ENCODE measurements around the gene PDPK1.
"Not testable (repeated sequence)": the region's sequence is repeated elsewhere in the genome, so short reads cannot be mapped to it uniquely, and the experiment has no call there.

PDPK1 gene

DNA sequence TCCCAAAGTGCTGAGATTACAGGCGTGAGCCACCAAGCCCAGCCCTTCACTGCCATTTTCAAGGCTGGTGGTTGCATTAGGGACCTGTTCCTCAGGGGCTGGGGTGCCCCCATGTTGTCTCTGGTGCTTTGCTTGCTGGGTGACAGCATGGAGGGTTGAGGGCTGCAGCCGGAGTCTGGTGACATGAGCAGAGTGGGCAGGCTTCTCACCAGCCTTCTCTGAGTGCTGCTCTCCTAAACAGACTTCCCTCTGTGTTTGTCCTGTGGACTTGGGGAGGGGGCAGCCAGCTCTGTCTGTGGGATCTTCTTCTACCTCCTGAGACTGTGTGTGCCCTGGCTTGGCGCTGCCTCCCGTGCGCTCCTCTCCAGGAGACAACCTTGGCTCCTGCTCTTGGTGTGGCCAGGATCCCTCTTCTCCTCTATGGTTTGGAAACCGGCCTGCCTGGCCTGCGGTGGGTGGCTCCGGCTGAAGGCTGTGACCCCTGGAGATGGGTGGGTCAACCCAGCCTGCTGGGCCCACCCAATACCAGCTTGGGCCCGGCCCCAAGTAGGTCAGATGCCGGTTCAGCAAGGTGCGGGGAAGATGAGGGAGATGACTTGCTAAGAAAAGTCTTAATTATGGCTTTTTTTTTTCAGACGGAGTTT lies 72.1 kb downstream of the PDPK1 start:
- Histone ChIP-seq H3K9ac (ENCODE audit: low read depth, low read length, poor library complexity, severe bottlenecking) (no peak overlapping the region), H4K20me1 (ENCODE audit: insufficient read depth, low read length, poor library complexity, severe bottlenecking) (no peaks in the 10 kb centered on the region), H3K4me3 (ENCODE audit: low read length, poor library complexity, severe bottlenecking) (no peak overlapping the region), H3K27me3 (ENCODE audit: insufficient read depth, low read length, poor library complexity, severe bottlenecking) (no peaks in the 10 kb centered on the region), H2AFZ (ENCODE audit: low read length) (no peak overlapping the region), H3K9me3 (ENCODE audit: insufficient read depth, low read depth, low read length) (no peaks in the 10 kb centered on the region), H3K9me2 (replicated peaks; ENCODE audit: low read depth, low read length) (no peaks in the 10 kb centered on the region), H3F3A (ENCODE audit: low read depth) (no peaks in the 10 kb centered on the region), H3K79me2 (ENCODE audit: insufficient read depth, low read length) (peaks cover 4% of the 10 kb centered on the region; the same call in 1 of the 2 replicates), H3K36me3 (ENCODE audit: insufficient read depth, low read length) (peaks cover 7% of the 10 kb centered on the region; the same call in 1 of the 2 replicates), H3K4me2 (ENCODE audit: low read depth, low read length, poor library complexity, severe bottlenecking) (no peak overlapping the region), H3K4me1 (ENCODE audit: insufficient read depth, low read length, poor library complexity, severe bottlenecking) (no peaks in the 10 kb centered on the region)
- TF ChIP-seq, protein P1, sequence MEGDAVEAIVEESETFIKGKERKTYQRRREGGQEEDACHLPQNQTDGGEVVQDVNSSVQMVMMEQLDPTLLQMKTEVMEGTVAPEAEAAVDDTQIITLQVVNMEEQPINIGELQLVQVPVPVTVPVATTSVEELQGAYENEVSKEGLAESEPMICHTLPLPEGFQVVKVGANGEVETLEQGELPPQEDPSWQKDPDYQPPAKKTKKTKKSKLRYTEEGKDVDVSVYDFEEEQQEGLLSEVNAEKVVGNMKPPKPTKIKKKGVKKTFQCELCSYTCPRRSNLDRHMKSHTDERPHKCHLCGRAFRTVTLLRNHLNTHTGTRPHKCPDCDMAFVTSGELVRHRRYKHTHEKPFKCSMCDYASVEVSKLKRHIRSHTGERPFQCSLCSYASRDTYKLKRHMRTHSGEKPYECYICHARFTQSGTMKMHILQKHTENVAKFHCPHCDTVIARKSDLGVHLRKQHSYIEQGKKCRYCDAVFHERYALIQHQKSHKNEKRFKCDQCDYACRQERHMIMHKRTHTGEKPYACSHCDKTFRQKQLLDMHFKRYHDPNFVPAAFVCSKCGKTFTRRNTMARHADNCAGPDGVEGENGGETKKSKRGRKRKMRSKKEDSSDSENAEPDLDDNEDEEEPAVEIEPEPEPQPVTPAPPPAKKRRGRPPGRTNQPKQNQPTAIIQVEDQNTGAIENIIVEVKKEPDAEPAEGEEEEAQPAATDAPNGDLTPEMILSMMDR (conservative IDR thresholded peaks at IDR 0.05; ENCODE audit: low read length): no peak
- TF ChIP-seq EZH2phosphoT487 (IDR thresholded peaks at IDR 0.05; ENCODE audit: borderline replicate concordance): no peak

DNA sequence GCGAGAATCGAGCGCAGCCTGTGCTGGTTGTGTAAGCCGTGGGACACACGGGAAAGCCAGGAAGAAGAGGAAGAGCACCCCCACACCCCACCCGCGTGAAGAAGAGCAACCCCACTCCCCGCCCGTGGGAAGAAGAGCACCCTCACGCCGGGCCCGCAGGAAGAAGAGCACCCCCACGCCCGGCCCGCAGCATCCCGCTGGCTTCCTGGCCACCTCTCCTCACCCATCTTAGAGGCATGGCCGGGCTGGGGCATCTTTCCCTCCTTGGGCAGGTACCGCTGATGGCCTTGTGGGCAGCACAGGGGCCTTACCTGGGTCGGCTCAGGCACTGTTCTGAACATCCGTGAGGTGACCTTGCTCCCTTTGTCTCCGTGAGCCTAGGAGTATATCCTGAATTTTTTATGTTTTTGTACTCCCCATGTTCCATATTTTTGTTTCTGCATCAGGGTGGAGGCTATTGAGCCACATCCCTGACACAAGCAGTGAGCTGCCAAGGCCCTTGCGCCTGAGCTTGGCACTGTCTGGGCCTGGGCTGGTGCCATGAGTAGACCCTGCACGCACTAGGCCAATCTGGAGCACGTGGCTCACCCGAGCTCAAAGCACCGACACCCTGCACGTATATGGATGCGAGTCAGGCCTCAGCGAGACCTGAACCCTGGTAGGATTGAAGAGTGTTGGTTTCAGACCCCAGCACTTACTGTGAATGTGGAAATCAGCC lies 73.1 kb downstream of the PDPK1 start:
- no peak overlapping the region for H3K4me2 ChIP-seq (ENCODE audit: low read depth, low read length, poor library complexity, severe bottlenecking)
- TF ChIP-seq EZH2phosphoT487 (IDR thresholded peaks at IDR 0.05; ENCODE audit: borderline replicate concordance): no peak
- TF ChIP-seq, protein P1 (conservative IDR thresholded peaks at IDR 0.05; ENCODE audit: low read length): no peak
- H3K9me2 ChIP-seq (replicated peaks; ENCODE audit: low read depth, low read length): no peaks in the 10 kb centered on the region
- H4K20me1 ChIP-seq (ENCODE audit: insufficient read depth, low read length, poor library complexity, severe bottlenecking): no peaks in the 10 kb centered on the region
- no peaks in the 10 kb centered on the region for H3K4me1 ChIP-seq (ENCODE audit: insufficient read depth, low read length, poor library complexity, severe bottlenecking)
- H3K9ac ChIP-seq (ENCODE audit: low read depth, low read length, poor library complexity, severe bottlenecking): no peak overlapping the region
- H3K79me2 ChIP-seq (ENCODE audit: insufficient read depth, low read length): peaks cover 4% of the 10 kb centered on the region; the same call in 1 of the 2 replicates
- no peak overlapping the region for H2AFZ ChIP-seq (ENCODE audit: low read length)
- no peaks in the 10 kb centered on the region for H3K27me3 ChIP-seq (ENCODE audit: insufficient read depth, low read length, poor library complexity, severe bottlenecking)
- no peaks in the 10 kb centered on the region for H3K9me3 ChIP-seq (ENCODE audit: insufficient read depth, low read depth, low read length)
- H3F3A ChIP-seq (ENCODE audit: low read depth): no peaks in the 10 kb centered on the region
- H3K4me3 ChIP-seq (ENCODE audit: low read length, poor library complexity, severe bottlenecking): no peak overlapping the region
- H3K36me3 ChIP-seq (ENCODE audit: insufficient read depth, low read length): peaks cover 7% of the 10 kb centered on the region; the same call in 1 of the 2 replicates

DNA sequence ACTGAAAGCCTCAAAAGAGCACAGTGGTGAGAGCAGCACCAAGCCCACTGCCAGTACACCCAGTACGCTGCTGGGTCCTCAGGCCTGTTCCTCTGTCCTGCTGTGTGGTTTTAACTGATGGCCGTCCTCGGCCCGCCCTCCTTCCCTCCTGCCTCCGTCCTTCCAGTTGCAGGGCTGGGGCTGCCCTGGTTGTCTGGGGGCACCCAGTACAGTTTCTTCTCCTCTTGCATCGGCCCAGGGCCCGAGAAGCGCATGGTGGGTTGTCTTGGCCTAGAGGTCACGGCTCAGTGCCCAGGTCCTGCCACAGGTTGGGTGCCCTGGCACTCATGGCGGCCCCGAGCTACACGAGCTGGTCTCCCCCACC lies 73.7 kb downstream of the PDPK1 start:
- no peak overlapping the region for H3K4me2 ChIP-seq (ENCODE audit: low read depth, low read length, poor library complexity, severe bottlenecking)
- no peaks in the 10 kb centered on the region for H3F3A ChIP-seq (ENCODE audit: low read depth)
- H3K79me2 ChIP-seq (ENCODE audit: insufficient read depth, low read length): peaks cover 4% of the 10 kb centered on the region; the same call in 1 of the 2 replicates
- H4K20me1 ChIP-seq (ENCODE audit: insufficient read depth, low read length, poor library complexity, severe bottlenecking): no peaks in the 10 kb centered on the region
- H3K4me1 ChIP-seq (ENCODE audit: insufficient read depth, low read length, poor library complexity, severe bottlenecking): no peaks in the 10 kb centered on the region
- H3K9me2 ChIP-seq (replicated peaks; ENCODE audit: low read depth, low read length): no peaks in the 10 kb centered on the region
- H2AFZ ChIP-seq (ENCODE audit: low read length): no peak overlapping the region
- no peak overlapping the region for H3K9ac ChIP-seq (ENCODE audit: low read depth, low read length, poor library complexity, severe bottlenecking)
- TF ChIP-seq, protein P1 (conservative IDR thresholded peaks at IDR 0.05; ENCODE audit: low read length): no peak
- no peak for TF ChIP-seq EZH2phosphoT487 (IDR thresholded peaks at IDR 0.05; ENCODE audit: borderline replicate concordance)
- no peaks in the 10 kb centered on the region for H3K9me3 ChIP-seq (ENCODE audit: insufficient read depth, low read depth, low read length)
- H3K36me3 ChIP-seq (ENCODE audit: insufficient read depth, low read length): peaks cover 7% of the 10 kb centered on the region; the same call in 1 of the 2 replicates
- no peak overlapping the region for H3K4me3 ChIP-seq (ENCODE audit: low read length, poor library complexity, severe bottlenecking)
- H3K27me3 ChIP-seq (ENCODE audit: insufficient read depth, low read length, poor library complexity, severe bottlenecking): no peaks in the 10 kb centered on the region

DNA sequence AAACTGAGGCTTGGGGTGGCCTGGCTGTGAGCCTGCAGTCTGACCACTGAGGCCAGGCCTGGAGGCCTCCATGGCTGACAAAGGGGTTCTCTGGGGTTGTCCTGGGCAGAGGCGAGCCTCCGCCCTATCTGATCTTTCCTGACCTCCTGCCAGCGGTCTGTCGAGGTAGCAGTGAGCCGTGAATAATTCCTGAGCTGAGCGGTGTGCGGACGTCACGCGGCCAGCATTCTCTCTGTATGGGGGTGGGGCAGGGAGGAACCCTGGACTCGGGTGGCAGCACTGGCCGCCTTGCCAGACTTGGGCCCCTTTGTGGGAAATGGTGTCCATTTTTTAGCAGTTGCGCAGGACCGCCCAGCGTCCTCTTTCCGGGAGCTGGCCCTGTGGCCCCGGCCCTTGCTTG lies 74.1 kb downstream of the PDPK1 start:
- not testable (repeated sequence) for H3K4me2 ChIP-seq (ENCODE audit: low read depth, low read length, poor library complexity, severe bottlenecking)

DNA sequence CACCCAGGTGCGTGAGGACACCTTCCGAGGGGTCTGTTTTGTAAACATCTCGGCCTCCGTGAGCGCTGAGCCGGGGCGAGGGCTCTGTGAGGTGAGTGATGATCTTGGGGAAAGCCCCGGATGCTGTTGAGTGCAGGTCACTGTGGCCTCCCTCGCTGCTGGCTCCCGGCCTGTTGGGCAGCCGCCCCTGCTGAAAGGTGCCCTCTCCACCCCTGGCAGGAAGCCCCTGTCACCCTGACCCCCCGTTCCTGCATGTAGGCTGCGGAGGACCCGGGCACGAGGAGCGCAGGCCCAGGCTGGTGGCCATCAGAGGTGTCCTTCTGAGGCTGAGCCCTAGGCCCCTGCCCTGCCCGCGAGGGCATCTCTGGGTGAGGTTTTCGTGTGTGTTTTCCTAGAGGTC lies 75.4 kb downstream of the PDPK1 start:
- not testable (repeated sequence) for H3K36me3 ChIP-seq (ENCODE audit: insufficient read depth, low read length); H3K79me2 ChIP-seq (ENCODE audit: insufficient read depth, low read length); H3F3A ChIP-seq (ENCODE audit: low read depth); H2AFZ ChIP-seq (ENCODE audit: low read length); H3K9me2 ChIP-seq (replicated peaks; ENCODE audit: low read depth, low read length); H3K27me3 ChIP-seq (ENCODE audit: insufficient read depth, low read length, poor library complexity, severe bottlenecking); H3K4me2 ChIP-seq (ENCODE audit: low read depth, low read length, poor library complexity, severe bottlenecking); H3K9ac ChIP-seq (ENCODE audit: low read depth, low read length, poor library complexity, severe bottlenecking); H4K20me1 ChIP-seq (ENCODE audit: insufficient read depth, low read length, poor library complexity, severe bottlenecking); H3K4me1 ChIP-seq (ENCODE audit: insufficient read depth, low read length, poor library complexity, severe bottlenecking); H3K9me3 ChIP-seq (ENCODE audit: insufficient read depth, low read depth, low read length); H3K4me3 ChIP-seq (ENCODE audit: low read length, poor library complexity, severe bottlenecking)

More for the DNA sequence above, 74.1 kb downstream of the PDPK1 start:
- not testable (repeated sequence) for H3K27me3 ChIP-seq (ENCODE audit: insufficient read depth, low read length, poor library complexity, severe bottlenecking); H3K9me2 ChIP-seq (replicated peaks; ENCODE audit: low read depth, low read length); H2AFZ ChIP-seq (ENCODE audit: low read length); H3K9me3 ChIP-seq (ENCODE audit: insufficient read depth, low read depth, low read length); H3F3A ChIP-seq (ENCODE audit: low read depth); H3K9ac ChIP-seq (ENCODE audit: low read depth, low read length, poor library complexity, severe bottlenecking); H3K79me2 ChIP-seq (ENCODE audit: insufficient read depth, low read length); H4K20me1 ChIP-seq (ENCODE audit: insufficient read depth, low read length, poor library complexity, severe bottlenecking); H3K4me3 ChIP-seq (ENCODE audit: low read length, poor library complexity, severe bottlenecking); H3K36me3 ChIP-seq (ENCODE audit: insufficient read depth, low read length); H3K4me1 ChIP-seq (ENCODE audit: insufficient read depth, low read length, poor library complexity, severe bottlenecking)

All from Loucy (cell line).